HepG2 (cell line): ENCODE results near the gene MTA1. TPM values are rescaled to one million over a fixed set of nuclear protein-coding genes. Genes with fewer than 3 reads are reported as not detected.

Experiments
- ADNP ChIP-seq: sonication (generic); formaldehyde crosslinking; IDR thresholded peaks from 2 replicates; pipeline ENCODE4 v1.4.0; 2020; ENCODE audit warnings: missing genetic modification reagents
- AGO2 ChIP-seq: fragments of 200-400 bp; formaldehyde crosslinking; optimal IDR thresholded peaks from 2 replicates; pipeline ENCODE3; 2017; ENCODE audit warnings: mild to moderate bottlenecking, low read depth, low read length, moderate library complexity
- BRD4 ChIP-seq: sonication (generic); formaldehyde crosslinking; IDR thresholded peaks from 2 replicates; pipeline ENCODE4 v1.4.0; 2020; ENCODE audit warnings: missing genetic modification reagents
- CBFB ChIP-seq: sonication (generic); formaldehyde crosslinking; IDR thresholded peaks from 2 replicates; pipeline ENCODE4 v1.4.0; 2020; ENCODE audit warnings: missing genetic modification reagents
- HNRNPUL1 ChIP-seq: fragments of 200-400 bp; formaldehyde crosslinking; IDR thresholded peaks from 2 replicates; pipeline ENCODE4 v1.6.1; 2017; ENCODE audit warnings: low read depth, mild to moderate bottlenecking, low read length, moderate library complexity
- JUN ChIP-seq: sonication (generic); formaldehyde crosslinking; IDR thresholded peaks from 2 replicates; pipeline ENCODE4 v1.4.0; 2020; ENCODE audit warnings: mild to moderate bottlenecking, missing genetic modification reagents
- MAZ ChIP-seq, 2 experiments: sonication (generic) in 1 of 2; formaldehyde crosslinking in 1 of 2; IDR thresholded peaks; 2 replicates each; pipeline versions ENCODE4 v1.5.0 to v1.6.1; 2012 to 2020; ENCODE audit warnings: low read depth in 2 of 2, mild to moderate bottlenecking in 2 of 2, borderline replicate concordance in 1 of 2, improper control_type of control experiment in 1 of 2, low read length in 1 of 2, missing genetic modification reagents in 1 of 2, moderate library complexity in 1 of 2
- PHF20 ChIP-seq: sonication (generic); formaldehyde crosslinking; IDR thresholded peaks from 2 replicates; pipeline ENCODE4 v1.5.0; 2020; ENCODE audit warnings: mild to moderate bottlenecking, missing genetic modification reagents
- RBFOX2 ChIP-seq: fragments of 200-400 bp; formaldehyde crosslinking; IDR thresholded peaks from 2 replicates; pipeline ENCODE4 v1.6.1; 2017; ENCODE audit warnings: low read depth, mild to moderate bottlenecking, low read length
- STAT5B ChIP-seq: sonication (generic); formaldehyde crosslinking; IDR thresholded peaks from 2 replicates; pipeline ENCODE4 v1.4.0; 2020; ENCODE audit warnings: missing genetic modification reagents
- ZBTB38 ChIP-seq: sonication (generic); formaldehyde crosslinking; IDR thresholded peaks from 2 replicates; pipeline ENCODE4 v1.5.1; 2020; ENCODE audit warnings: mild to moderate bottlenecking, missing genetic modification reagents
- ZFP82 ChIP-seq: sonication (generic); formaldehyde crosslinking; IDR thresholded peaks from 2 replicates; pipeline ENCODE4 v1.5.1; 2020; ENCODE audit warnings: mild to moderate bottlenecking, missing genetic modification reagents, borderline replicate concordance
- ZMYM3 ChIP-seq: sonication (generic); formaldehyde crosslinking; IDR thresholded peaks from 2 replicates; pipeline ENCODE4 v1.5.1; 2020; ENCODE audit warnings: mild to moderate bottlenecking, missing genetic modification reagents
- ZNF10 ChIP-seq: sonication (generic); formaldehyde crosslinking; IDR thresholded peaks from 2 replicates; pipeline ENCODE4 v1.4.0; 2020; ENCODE audit warnings: mild to moderate bottlenecking, low read depth, missing genetic modification reagents, borderline replicate concordance
- ZNF101 ChIP-seq: sonication (generic); formaldehyde crosslinking; IDR thresholded peaks from 2 replicates; pipeline ENCODE4 v1.4.0; 2020; ENCODE audit warnings: mild to moderate bottlenecking, low read depth, missing genetic modification reagents, borderline replicate concordance
- ZNF343 ChIP-seq: sonication (generic); formaldehyde crosslinking; IDR thresholded peaks from 2 replicates; pipeline ENCODE4 v1.4.0; 2020; ENCODE audit warnings: mild to moderate bottlenecking, missing genetic modification reagents
- ZNF468 ChIP-seq: sonication (generic); formaldehyde crosslinking; IDR thresholded peaks from 2 replicates; pipeline ENCODE4 v1.8.0; 2022; ENCODE audit warnings: mild to moderate bottlenecking, moderate library complexity, missing genetic modification reagents
- ZNF615 ChIP-seq: sonication (generic); formaldehyde crosslinking; IDR thresholded peaks from 2 replicates; pipeline ENCODE4 v1.5.0; 2020; ENCODE audit warnings: mild to moderate bottlenecking, missing genetic modification reagents, borderline replicate concordance
- ZNF775 ChIP-seq: sonication (generic); formaldehyde crosslinking; IDR thresholded peaks from 2 replicates; pipeline ENCODE4 v1.4.0; 2020; ENCODE audit warnings: missing genetic modification reagents, mild to moderate bottlenecking, moderate library complexity, borderline replicate concordance
- polyA plus RNA-seq, 8 experiments: library from polyadenylated mRNA; depleted of rRNA in 3 of 8; stranded (reverse) in 7 of 8; unstranded in 1 of 8; fragments of >200 nt; fragmentation: Illumina TruSeq in 4 of 8; extraction: Trizol in 4 of 8; gene quantifications; 2 replicates each; pipeline versions ENCODE4 v1.2.1 to v1.2.3, GENCODE V29; 2011 to 2016; ENCODE audit warnings: low read depth in 4 of 8, missing spikeins in 1 of 8, mixed read lengths in 1 of 8; ENCODE audit not compliant: insufficient read depth in 1 of 8
- total RNA-seq, 5 experiments: library from RNA; depleted of rRNA; stranded (reverse); fragments of >200 nt; fragmentation: Illumina TruSeq; extraction: Trizol; gene quantifications; 2 replicates each; pipeline ENCODE4 v1.2.3, GENCODE V29; 2016; ENCODE audit warnings: low read depth in 1 of 5
- TF ChIP-seq, protein P1 (sequence below): sonication (generic); formaldehyde crosslinking; IDR thresholded peaks from 2 replicates; pipeline ENCODE4 v1.4.0; 2020; ENCODE audit warnings: missing genetic modification reagents
- TF ChIP-seq, protein P2 (sequence below): IDR thresholded peaks from 2 replicates; pipeline ENCODE4 v1.6.1; 2016; ENCODE audit warnings: low read depth
- TF ChIP-seq, protein P3 (sequence below): sonication (generic); formaldehyde crosslinking; conservative IDR thresholded peaks from 2 replicates; pipeline ENCODE4 v1.4.0; 2020; ENCODE audit warnings: missing genetic modification reagents
- TF ChIP-seq, protein P4 (sequence below): IDR thresholded peaks from 2 replicates; pipeline ENCODE4 v1.6.1; 2018; ENCODE audit warnings: missing genetic modification reagents, mild to moderate bottlenecking, missing compliant biosample characterization

Gene MTA1
- total and polyA plus RNA-seq, 2 of the 13 experiments (the other 11 are each of a cell fraction or from before 2014, with no cell fraction given): 35.2 to 85.8 TPM

DNA sequence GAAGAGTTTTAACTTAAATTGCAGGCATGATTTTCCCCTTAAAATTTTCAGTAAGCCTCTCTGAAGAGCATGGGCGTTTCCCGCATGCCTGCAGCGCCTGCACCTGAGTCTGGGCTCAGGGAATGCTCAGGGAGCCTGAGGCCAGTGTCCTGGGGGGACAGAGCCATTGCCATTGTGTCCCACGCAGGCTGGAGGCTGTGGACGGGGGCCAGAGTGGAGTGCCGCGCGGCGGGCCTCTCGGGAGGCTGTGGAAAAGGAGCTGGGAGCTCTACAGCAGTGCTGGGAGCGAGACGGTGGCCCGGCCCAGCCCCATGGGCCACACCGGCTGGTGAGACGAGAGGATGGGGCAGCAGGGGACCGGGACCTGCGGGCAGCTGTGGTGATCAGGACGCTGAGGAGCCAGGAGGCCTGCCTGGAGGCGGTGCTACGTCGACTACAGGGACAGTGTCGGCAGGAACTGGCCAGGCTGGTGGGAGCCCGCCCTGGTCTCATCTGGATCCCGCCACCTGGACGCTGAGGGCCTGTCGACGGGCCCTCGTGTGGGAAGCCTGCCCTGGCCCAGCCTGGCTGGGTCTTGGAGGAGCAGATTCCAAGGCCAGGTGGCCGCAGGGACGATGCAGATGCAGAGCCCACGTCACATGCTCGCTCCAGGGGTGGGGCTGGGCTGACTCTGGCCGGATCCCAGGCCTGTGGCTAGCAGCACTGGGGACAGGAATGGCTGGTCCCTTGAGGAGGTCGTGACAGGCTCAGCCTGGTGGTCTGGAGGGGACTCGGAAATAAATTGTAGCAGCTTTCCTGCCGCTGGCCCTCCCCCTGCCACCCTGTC, 79.0 kb downstream of the MTA1 start (continued):
- TF ChIP-seq ZNF101 (CRISPR knock-in tag) (no peak), ZNF615 (CRISPR knock-in tag) (no peak), ZFP82 (CRISPR knock-in tag) (no peak), ZNF10 (CRISPR knock-in tag) (no peak), BRD4 (0 out of 2 replicates have a peak, but pooled peaks have one; percentile 27), STAT5B (CRISPR knock-in tag) (no peak), HNRNPUL1 (no peak), AGO2 (peak; percentile 69), ZNF343 (peak; percentile 34; the same call in 1 of the 2 replicates), MAZ (IDR thresholded peaks at IDR 0.05; ENCODE audit: borderline replicate concordance, low read depth, low read length) (no peak), MAZ (CRISPR knock-in tag; IDR thresholded peaks at IDR 0.05; ENCODE audit: low read depth) (no peak), RBFOX2 (peak; percentile 66), PHF20 (CRISPR knock-in tag) (no peak), CBFB (CRISPR knock-in tag) (no peak), ZBTB38 (CRISPR knock-in tag) (peak; percentile 99), ZMYM3 (CRISPR knock-in tag) (peak; percentile 87), ADNP (CRISPR knock-in tag) (0 out of 2 replicates have a peak, but pooled peaks have one; percentile 37), ZNF775 (CRISPR knock-in tag) (no peak), JUN (CRISPR knock-in tag) (no peak), ZNF468 (no peak)
- TF ChIP-seq, protein P1, sequence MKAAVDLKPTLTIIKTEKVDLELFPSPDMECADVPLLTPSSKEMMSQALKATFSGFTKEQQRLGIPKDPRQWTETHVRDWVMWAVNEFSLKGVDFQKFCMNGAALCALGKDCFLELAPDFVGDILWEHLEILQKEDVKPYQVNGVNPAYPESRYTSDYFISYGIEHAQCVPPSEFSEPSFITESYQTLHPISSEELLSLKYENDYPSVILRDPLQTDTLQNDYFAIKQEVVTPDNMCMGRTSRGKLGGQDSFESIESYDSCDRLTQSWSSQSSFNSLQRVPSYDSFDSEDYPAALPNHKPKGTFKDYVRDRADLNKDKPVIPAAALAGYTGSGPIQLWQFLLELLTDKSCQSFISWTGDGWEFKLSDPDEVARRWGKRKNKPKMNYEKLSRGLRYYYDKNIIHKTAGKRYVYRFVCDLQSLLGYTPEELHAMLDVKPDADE (CRISPR knock-in tag): no peak
- TF ChIP-seq, protein P2, sequence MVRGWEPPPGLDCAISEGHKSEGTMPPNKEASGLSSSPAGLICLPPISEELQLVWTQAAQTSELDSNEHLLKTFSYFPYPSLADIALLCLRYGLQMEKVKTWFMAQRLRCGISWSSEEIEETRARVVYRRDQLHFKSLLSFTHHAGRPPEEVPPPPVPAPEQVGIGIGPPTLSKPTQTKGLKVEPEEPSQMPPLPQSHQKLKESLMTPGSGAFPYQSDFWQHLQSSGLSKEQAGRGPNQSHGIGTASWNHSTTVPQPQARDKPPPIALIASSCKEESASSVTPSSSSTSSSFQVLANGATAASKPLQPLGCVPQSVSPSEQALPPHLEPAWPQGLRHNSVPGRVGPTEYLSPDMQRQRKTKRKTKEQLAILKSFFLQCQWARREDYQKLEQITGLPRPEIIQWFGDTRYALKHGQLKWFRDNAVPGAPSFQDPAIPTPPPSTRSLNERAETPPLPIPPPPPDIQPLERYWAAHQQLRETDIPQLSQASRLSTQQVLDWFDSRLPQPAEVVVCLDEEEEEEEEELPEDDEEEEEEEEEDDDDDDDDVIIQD: 0 out of 2 replicates have a peak, but pooled peaks have one; percentile 0
- TF ChIP-seq, protein P3, sequence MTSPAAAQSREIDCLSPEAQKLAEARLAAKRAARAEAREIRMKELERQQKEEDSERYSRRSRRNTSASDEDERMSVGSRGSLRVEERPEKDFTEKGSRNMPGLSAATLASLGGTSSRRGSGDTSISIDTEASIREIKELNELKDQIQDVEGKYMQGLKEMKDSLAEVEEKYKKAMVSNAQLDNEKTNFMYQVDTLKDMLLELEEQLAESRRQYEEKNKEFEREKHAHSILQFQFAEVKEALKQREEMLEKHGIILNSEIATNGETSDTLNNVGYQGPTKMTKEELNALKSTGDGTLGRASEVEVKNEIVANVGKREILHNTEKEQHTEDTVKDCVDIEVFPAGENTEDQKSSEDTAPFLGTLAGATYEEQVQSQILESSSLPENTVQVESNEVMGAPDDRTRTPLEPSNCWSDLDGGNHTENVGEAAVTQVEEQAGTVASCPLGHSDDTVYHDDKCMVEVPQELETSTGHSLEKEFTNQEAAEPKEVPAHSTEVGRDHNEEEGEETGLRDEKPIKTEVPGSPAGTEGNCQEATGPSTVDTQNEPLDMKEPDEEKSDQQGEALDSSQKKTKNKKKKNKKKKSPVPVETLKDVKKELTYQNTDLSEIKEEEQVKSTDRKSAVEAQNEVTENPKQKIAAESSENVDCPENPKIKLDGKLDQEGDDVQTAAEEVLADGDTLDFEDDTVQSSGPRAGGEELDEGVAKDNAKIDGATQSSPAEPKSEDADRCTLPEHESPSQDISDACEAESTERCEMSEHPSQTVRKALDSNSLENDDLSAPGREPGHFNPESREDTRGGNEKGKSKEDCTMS (CRISPR knock-in tag): no peak
- TF ChIP-seq, protein P4, sequence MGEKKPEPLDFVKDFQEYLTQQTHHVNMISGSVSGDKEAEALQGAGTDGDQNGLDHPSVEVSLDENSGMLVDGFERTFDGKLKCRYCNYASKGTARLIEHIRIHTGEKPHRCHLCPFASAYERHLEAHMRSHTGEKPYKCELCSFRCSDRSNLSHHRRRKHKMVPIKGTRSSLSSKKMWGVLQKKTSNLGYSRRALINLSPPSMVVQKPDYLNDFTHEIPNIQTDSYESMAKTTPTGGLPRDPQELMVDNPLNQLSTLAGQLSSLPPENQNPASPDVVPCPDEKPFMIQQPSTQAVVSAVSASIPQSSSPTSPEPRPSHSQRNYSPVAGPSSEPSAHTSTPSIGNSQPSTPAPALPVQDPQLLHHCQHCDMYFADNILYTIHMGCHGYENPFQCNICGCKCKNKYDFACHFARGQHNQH (CRISPR knock-in tag): peak; percentile 10; the same call in 1 of the 2 replicates
